Kidney glomerular epithelial cell (primary cell): ENCODE measurements around the gene PDHB.
A peak's percentile ranks its signal among the peaks of the same experiment; 100 is the strongest.
"Not testable (repeated sequence)": the region's sequence is repeated elsewhere in the genome, so short reads cannot be mapped to it uniquely, and the experiment has no call there.

Experiments
- DNase-seq: peaks from one replicate; lab custom pipeline; 2025; lab: John Stamatoyannopoulos, UW

The PDHB gene

DNA sequence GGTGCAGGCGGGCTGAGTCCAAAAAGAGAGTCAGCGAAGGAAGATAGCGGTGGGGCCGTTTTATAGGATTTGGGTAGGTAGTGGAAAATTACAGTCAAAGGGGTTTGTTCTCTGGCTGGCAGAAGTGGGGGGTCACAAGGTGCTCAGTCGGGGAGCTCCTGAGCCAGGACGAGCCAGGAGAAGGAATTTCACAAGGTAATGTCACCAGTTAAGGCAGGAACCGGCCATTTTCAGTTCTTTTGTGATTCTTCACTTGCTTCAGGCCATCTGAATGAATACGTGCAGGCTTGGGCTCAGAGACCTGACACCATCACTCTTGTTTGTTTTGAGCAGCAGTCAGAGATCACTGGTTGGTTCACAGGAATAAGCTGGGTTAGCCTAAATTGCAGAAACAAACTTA is 3.6 kb upstream of the PDHB start:
- DNase-seq, result not testable (repeated sequence)

DNA sequence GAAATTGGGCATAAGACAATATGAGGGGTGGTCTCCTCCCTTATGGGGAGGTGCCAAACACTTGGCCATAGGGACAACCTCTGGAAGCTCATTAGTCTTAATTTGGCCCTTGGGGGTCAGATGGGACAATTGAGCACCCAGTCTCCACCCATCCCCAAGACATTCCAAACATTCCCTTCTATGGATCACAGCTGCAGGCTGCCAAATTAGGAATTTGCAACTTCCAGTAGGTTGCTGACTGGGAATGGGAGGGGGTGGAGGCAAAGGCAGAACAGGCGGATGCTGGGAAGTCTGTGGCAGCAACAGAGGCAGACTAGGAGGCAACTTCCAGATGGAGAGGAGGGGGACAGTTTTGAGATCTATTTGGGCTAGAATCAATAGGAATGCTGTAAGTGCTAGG is 1.4 kb upstream of the PDHB start:
- DNase-seq, result peak; percentile 66

DNA sequence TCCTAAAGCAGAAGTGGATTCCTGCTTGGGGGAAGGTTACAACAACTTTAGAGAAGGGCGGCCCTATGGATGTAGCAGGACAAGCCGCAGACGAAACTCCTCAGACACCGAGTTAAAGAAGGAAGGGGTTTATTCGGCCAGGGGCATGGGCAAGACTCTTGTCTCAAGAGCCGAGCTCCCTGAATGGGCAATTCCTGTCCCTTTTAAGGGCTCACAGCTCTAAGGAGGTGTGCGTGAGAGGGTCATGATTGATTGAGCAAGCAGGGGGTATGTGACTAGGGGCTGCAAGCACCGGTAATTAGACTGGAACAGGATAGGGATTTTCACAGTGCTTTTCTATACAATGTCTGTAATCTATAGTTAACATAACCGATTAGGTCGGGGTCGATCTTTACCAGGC is 879 bp upstream of the PDHB start:
- DNase-seq, result peak; percentile 29

DNA sequence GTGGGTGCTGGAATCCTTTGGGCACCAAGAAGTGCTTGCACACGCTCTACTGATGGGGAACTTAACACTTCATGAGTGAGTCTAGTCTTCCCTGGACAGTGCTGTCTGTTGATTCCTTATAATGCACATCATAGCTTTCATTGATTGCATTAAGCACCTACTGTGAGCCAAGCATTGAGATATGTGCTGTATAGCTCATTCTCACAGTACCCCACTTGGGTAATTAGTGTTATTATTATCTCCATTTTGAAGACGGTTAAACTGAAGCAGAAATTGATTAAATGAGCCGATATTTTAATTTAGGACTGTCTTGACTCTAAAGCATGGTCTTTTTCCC is 504 bp upstream of the PDHB start:
- DNase-seq, result no peak

DNA sequence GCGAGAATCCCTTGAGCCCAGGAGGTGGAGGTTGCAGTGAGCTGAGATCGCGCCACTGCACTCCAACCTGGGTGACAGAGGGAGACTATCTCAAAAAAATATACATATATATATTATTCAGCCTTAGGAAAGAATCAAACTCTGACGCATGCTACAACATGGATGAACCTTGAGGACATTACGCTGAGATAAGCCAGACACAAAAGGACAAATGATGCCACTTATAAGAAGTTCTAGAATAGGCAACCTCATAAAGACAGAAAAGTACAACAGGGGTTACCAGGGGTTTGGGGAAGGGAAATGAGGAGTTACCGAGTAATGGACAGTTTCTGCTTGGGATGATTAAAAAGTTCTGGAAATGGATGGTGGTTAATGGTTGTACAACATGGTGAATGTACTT is 727 bp downstream of the PDHB start:
- DNase-seq, result no peak

DNA sequence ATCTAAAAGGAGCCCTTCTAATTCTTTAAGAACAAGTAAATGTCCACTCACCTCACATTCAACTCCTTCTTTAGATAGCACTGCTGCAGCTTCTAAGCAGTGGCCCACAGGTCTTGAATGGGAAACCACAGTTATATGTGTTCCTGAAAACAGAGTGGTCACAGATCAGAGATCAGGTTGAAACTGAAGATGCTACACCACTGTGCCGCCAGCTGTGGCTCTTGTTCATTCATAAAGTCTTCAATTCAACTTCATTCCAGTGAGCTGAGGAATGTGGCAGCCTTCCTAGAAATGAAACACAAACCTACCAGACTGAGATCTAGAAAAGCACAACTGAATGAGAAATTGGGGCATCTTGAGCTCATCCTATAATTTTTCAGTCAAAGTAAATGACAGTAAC is 4.0 kb downstream of the PDHB start:
- DNase-seq, result peak; percentile 26

DNA sequence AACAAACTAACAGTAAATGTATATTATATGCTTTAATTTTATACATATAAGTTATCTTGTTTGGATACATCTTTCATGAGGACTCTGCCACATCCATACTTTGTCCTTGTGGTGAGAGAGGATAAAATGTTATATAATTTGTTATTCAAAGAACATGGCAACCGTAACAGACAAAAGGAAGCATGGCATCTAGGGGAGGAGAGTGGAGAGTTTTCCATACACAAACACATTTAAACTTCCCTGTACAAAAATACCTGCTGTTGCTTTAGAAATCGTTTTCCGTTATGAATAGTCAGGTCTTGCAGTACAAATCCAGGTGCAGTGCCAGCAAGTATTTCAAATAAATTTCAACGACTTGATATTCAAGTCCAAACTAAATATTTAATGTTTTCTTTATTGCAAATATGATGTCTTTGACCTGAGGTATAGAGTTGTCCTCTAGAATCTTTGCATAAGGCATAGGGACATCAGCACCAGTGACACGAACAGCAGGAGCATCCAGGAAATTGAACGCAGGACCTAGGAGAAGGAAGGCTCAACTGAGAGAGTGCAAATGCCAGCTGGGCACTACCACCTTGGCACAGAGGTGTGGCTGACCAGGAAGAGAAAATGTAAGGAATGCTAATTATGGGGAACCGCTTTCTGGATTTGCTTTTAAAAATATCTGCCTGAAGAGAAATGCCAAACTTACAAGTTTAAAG is 5.8 kb downstream of the PDHB start:
- DNase-seq, result no peak

DNA sequence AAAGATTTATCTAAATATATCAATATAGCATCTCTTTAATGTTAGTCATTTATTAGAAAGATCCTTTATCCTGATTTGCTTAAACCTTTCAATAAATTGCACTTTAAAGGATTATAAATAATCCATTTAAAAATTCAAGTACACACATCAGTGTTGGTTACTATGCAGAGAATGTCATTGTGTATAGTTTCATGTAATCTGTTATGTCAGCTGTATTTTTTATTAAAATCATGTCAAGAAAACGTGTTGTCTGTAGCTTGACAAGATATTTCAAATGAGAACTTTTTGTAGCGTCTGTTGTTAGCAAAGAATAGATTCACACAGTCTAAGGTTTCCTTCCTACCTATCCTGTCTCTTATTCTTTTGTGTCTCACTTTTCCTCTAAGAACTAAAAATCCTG is 7.8 kb downstream of the PDHB start:
- no peak for DNase-seq

DNA sequence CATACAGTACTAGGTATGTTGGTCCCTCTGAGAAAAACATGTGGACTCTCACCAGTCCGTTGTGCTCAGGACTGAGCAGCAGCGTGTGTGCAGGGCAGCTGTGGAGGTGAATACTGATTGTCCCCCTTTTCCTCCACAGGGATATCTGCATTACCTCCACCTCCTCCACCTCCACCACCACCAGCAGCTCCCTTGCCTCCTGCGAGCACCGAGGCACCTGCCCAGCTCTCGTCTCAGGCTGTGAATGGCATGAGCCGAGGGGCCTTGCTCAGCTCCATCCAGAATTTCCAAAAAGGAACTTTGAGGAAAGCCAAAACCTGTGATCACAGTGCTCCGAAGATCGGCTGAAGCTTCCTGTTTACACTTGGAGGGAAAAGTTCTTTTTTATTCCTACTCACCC is 9.0 kb downstream of the PDHB start:
- no peak for DNase-seq

DNA sequence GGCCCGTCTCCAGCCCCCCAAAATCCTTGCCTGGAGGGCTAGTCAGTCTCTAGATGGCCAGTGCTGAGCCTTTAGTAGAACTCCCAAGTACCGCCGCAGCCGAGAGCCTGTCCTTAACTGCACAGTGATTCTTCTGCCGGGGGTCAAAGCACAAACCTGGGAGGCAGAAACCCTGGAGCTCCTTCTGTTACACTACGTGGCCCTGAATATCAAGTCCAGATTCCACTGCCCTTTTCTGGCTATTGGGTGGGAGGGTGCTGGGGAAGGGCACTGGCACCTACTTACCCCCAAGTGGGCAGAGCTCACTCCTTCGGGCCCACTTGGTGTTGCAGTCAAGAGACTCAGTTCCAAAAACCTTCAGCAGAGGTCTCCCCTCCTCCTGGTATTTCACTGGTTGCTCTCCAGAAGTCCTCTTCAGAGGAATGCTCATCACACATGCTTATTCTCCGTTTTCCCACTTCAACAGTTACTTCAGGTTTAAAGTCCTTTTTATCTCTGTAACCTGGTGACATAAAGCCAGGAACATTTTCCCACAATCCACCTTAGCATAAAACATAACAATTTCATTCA is 10.8 kb downstream of the PDHB start:
- peak; percentile 7 for DNase-seq

DNA sequence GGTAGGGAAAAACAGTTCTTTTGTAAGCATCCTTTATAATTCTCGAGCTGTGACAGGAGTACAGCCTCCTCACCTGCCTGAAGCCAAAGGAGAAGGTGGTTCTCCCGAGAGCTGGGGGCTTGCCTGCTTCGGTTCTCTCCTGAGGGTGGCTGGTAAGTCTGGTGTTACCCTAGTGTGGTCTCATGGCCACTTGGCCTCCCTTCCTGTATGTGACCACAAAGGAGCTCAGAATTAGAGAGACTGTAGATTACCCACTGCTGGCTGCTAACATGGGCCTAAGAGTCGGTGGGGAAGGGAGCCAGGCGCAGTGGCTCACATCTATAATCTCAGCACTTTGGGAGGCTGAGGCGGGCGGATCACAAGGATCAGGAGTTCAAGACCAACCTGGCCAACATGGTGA is 12.6 kb downstream of the PDHB start:
- DNase-seq, result no peak

DNA sequence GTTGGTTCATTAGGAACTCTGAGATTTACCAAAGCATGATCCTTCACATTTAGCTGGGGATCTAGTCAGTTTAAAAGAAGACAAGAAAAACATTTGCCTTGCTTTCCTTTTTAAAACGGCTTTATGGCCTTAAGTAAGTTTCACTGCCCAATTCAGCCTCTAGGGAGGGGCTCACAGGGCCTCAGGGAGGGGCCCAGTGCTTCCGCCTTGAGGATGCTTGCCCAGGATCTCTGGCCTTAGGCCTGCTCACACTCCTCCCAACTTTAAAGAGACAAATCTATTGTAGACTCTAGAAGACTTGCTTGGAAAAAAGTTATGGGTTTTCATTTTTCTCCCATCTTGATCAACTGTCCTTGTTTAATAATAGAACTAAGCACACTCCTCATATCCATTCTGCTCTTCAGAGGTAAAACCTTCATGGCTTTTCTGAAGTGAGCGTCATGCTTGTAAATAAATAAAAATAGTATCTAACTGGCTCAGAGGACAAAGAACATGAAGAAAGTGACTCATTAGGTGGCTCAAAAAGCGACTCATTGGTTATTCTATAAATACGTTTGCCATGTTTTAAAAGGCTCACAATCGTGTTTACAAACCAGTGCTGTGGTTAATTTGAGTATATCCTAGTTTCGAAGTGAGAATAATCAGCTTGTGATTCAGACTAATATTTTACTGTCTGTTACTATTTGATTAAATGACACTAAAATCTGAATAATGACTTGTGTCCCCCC is 13.7 kb downstream of the PDHB start:
- no peak for DNase-seq

DNA sequence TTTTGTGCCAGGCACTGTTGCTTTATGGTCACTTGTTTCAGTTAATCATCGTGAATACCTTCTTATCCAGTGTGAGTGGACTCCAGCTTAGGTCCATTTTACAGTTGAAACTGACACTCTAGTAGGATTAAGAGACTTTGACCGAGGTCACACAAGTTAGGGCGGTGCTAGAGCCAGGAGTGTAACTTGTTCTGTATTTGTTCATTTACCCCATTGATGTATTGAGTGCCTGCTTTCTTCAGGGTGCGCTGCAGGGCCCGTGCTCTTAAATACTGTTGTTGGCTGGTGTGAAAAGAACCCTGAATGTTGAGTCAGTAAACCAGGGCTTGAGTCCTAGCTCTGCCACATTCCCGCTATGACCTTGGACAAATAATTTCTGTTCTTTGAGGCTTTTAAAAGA is 15.4 kb downstream of the PDHB start:
- no peak for DNase-seq

DNA sequence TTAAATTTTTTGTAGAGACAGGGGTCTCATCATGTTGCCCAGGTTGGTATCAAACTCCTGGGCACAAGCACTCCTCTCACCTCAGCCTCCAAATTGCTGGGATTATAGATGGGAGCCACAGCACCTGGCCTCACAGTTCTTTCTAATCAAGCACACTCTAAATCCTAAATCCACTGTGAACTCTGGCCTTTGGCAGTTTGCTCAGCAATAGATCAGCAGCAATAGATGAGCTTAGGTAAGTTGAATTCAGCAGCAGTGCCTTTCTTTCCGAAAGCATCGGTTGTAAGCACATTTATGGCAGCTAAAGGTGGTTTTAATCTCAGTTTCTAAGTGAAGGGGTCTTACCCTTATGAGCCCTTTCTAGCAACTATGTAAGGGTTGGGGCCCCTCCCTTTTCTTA is 16.6 kb downstream of the PDHB start:
- no peak for DNase-seq

DNA sequence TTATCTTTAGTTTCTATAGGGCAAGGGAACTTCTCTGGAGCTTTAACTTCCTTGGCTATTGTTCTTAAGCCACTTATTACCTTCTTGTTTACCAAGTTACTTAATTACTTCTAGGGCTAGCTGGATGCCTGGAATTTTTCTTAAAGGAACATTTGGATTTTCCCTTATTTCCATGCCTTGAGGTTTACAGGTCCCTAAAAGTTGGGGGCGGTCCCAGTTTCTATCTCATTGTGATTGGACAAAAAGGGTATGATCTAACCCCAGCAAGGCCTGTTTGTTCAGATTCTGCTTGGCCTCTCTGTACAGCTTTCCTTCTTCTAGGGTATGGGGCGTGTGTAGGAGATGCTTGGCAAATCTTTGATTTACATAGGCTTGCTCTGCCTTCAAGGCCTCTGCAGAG is 17.4 kb downstream of the PDHB start:
- no peak for DNase-seq

DNA sequence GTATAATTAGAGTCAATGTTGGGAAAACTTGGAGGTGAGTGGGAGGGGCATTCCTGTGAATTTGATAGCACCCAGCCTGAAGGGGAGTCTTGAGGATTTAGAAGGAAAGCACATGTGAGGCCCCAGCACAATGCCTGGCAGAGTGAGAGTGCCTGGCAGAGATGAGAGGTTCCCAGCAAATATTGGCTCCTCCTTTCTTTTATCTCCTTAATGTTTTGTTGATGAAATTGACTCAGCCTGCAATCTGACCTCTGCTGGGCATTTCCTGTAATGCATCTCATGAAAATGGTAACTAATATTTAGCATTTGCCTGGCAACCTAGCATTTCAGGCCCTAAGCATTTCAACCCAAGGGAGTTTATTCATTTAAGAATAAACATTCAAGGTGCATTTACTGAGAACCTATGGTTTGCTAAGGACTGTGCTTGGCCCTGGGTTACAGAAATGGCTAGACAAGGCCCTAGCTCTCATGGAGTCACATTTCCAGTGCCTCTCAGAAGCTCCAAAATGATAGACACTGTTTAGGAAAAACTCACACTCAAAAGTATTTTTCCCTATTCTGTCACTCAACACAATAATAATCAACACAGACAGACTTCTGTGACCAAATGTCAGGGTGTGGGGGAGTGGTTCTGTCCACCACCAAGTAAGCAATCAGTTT is 19.0 kb downstream of the PDHB start:
- peak; percentile 71 for DNase-seq

DNA sequence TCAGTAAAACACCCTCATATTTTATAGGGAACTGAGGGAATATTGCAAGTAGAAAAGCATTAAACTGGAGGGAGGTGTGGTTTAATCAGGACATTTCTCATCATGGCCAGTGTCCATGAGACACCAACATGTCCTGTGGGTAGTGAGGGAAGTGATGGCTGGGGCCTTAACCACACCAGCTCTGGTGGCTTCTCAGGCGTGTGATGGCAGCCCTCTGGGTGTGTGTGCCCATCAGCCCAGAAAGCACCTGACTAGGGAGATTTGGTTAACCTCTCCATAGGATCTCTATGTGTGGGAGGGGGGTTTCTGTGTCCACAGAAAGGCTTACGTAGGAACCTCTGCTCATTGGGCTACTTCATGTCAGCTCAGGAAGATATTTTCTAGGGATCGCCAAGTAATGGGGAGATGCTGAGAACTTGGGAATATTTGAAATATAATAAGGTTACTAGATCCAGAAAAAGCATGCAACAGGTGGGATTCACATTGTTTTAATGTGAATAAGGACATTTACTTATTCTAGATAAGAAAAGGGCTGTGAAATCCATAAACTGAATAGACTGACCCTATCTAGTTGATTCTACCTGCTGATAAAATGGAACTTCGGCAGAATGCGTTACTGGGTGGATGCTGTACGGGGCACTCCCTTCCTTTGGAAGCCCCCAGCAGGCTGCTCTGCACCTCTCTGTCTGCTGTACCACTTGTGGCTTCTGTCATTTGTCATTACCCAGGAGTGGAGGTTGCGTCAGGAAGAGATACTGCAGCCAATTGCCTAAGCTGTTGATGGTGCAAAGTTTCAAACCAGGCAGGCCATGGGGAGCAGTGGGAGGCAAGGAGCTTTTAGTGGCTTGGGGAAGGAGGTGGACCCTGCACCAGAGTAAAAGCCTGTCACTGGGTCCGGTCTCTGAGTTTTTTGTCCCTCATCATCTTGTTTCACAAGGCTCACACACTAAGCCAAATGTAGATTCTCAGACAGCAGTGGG is 21.5 kb downstream of the PDHB start:
- no peak for DNase-seq

DNA sequence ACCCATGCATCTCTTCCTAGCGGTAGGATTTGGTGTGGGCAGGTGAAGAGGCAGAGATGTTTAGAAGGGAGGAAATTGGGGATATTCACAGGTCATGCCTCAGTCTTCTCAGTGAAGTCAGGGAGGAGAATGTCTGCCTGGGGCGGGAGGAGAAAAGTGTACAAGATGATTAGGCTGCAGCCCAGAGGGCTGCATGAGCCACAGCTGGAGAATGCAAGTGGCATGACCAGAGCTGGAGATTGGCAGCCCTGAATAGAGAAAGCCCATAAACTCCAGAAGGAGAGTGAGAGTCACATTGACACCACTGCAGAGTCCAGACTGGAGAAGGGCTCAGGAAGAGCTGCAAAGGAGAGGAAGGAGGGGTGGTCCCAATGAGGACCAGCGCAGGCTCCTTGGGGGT is 22.6 kb downstream of the PDHB start:
- DNase-seq, result no peak

DNA sequence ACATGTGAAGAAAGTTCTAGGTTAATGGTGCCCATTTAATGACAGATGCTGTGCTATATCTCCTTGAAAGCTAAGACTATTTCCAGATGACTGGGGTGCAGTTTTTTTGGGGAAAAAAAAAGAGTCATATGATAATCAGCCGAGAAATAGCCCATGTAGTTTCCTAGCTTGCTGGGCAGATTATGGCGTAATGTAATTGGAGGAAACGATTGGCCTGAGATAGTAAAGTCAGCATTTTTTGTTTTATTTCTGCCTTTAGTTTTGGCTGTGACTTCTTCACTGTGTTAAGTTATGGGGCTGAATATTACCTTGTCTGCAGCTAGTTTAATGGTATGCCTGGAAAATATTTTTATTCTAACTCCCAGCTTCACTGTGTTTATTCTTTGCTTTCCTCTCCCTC is 24.0 kb downstream of the PDHB start:
- no peak for DNase-seq

DNA sequence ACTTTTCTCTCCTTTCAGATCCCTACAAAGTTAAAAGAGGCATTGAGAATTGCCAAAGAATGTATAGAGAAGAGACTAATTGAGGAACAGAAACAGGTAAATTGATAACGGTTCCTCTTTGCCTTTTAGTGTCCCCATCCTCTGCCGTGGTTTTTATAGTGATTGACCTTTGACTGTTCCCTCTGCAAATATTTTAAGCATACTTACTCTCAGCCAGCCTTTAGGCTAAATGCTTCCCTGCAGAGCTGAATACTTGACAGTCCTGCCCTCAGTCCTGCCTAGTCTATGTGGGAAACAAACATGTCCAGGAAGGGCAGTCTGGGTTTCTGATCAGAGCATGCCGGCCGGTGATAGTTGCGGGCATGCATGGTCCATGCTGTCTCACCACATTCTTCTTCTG is 24.7 kb downstream of the PDHB start:
- DNase-seq, result no peak

DNA sequence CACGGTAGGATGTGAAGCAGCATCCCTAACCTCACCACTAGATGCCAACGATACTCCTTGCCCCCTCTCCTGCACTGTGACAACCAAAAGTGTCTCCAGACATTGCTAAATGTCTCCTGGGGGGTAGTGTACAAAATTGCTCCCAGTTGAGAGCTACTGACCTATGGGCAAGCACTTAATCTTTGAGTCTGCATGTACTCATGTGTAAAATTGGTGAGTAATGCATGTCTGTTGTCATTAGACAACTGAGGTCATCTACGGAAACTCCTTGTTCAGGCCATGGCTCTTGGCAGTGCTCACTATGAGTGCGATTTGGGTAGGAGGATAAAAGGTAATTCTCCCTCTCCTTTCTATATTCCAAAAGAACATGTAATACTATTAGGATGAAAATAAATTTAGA is 29.2 kb downstream of the PDHB start:
- DNase-seq, result peak; percentile 72

DNA sequence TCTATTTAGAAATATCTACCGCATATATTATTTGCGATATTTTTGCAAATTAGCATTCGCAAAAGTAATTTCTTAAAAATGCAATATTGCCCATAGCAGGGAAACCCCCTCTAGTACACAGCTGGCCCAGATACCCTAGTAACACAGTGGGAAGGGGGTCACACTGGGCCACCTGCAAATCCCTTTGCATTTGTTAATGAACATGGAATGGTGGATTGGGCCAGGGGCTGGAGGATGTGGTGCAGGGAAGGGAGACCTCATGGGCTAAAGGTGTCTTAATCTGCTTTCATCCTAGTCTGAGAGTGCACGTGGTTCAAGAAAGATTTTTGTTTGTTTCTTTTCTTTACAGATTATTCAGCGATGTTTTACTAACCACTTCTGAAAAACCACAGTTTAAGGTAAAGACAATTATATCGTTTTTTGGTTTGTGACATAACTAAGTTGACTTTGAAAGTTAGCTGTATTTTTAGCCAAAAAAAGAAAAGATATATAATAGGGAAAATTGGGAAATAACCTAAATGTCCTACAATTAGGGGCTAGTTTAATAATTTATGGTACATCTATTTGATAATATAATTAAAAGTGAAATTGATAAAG is 30.0 kb downstream of the PDHB start:
- no peak for DNase-seq
